HEK293T (cell line): ENCODE data around the gene EHBP1.

ENCODE experiments used
- BHLHE40 ChIP-seq: fragments of 450-650 bp; IDR thresholded peaks from 2 replicates; pipeline ENCODE4 v1.6.1; 2016; ENCODE audit warnings: mild to moderate bottlenecking, moderate library complexity, borderline replicate concordance
- L3MBTL2 ChIP-seq: fragments of 450-650 bp; conservative IDR thresholded peaks from 2 replicates; pipeline ENCODE4 v1.6.1; 2016; ENCODE audit warnings: mild to moderate bottlenecking
- SUZ12 ChIP-seq: fragments of 450-650 bp; IDR thresholded peaks from 2 replicates; pipeline ENCODE4 v1.6.1; 2016; ENCODE audit warnings: mild to moderate bottlenecking
- TARDBP ChIP-seq: fragments of 450-650 bp; IDR thresholded peaks from 2 replicates; pipeline ENCODE4 v1.6.1; 2016

- TF ChIP-seq BHLHE40 (no peak), L3MBTL2 (no peak), SUZ12 (no peak), TARDBP (no peak)
Measured at GRCh38 chr2:62964671-62965070, 259.2 kb downstream of the EHBP1 start.
